ENCODE results near the gene ARHGAP26.
"Not testable (repeated sequence)": the region's sequence is repeated elsewhere in the genome, so short reads cannot be mapped to it uniquely, and the experiment has no call there.

Gene ARHGAP26

GRCh38 chr5:142910128-142910527 lies 140.0 kb downstream of the ARHGAP26 start:
- no peak for DNase-seq

- DNase-seq: no peak
Measured at GRCh38 chr5:142911170-142911569, 141.0 kb downstream of the ARHGAP26 start.

- no peak for DNase-seq
Measured at GRCh38 chr5:142911775-142912174, 141.6 kb downstream of the ARHGAP26 start.

- DNase-seq: no peak
Measured at GRCh38 chr5:142913728-142914338, 143.7 kb downstream of the ARHGAP26 start.

- DNase-seq: no peak
Measured at GRCh38 chr5:142915038-142915437, 144.9 kb downstream of the ARHGAP26 start.

GRCh38 chr5:142915813-142916424 lies 145.7 kb downstream of the ARHGAP26 start:
- no peak for DNase-seq

GRCh38 chr5:142918959-142919635 lies 148.9 kb downstream of the ARHGAP26 start:
- no peak for DNase-seq

GRCh38 chr5:142920849-142921612 lies 150.9 kb downstream of the ARHGAP26 start:
- no peak for DNase-seq

- DNase-seq: no peak
Measured at GRCh38 chr5:142922223-142922952, 152.2 kb downstream of the ARHGAP26 start.

- no peak for DNase-seq
Measured at GRCh38 chr5:142924135-142924883, 154.1 kb downstream of the ARHGAP26 start.

- no peak for DNase-seq
Measured at GRCh38 chr5:142925795-142926194, 155.6 kb downstream of the ARHGAP26 start.

GRCh38 chr5:142926549-142926948 lies 156.4 kb downstream of the ARHGAP26 start:
- no peak for DNase-seq

GRCh38 chr5:142928999-142929398 lies 158.8 kb downstream of the ARHGAP26 start:
- not testable (repeated sequence) for DNase-seq

- DNase-seq: no peak
Measured at GRCh38 chr5:142929587-142929986, 159.4 kb downstream of the ARHGAP26 start.

GRCh38 chr5:142930395-142931110 lies 160.4 kb downstream of the ARHGAP26 start:
- DNase-seq: no peak

GRCh38 chr5:142931896-142932686 lies 161.9 kb downstream of the ARHGAP26 start:
- DNase-seq: no peak

GRCh38 chr5:142934051-142934762 lies 164.0 kb downstream of the ARHGAP26 start:
- DNase-seq: no peak

- DNase-seq: no peak
Measured at GRCh38 chr5:142935014-142935413, 164.8 kb downstream of the ARHGAP26 start.

- DNase-seq: no peak
Measured at GRCh38 chr5:142937374-142937773, 167.2 kb downstream of the ARHGAP26 start.

All from activated CD4-positive, alpha-beta T cell treated with anti-CD3 and anti-CD28 coated beads for 4 hours (primary cell).